ENCODE results near the gene CRADD. TPM values are rescaled to one million over a fixed set of nuclear protein-coding genes. Genes with fewer than 3 reads are reported as not detected.
A peak's percentile ranks its signal among the peaks of the same experiment; 100 is the strongest.
"Not testable (repeated sequence)": the region's sequence is repeated elsewhere in the genome, so short reads cannot be mapped to it uniquely, and the experiment has no call there.

CRADD gene
- total RNA-seq, 2 donors from 2014 or later: 11.9 to 12.2 TPM

DNA sequence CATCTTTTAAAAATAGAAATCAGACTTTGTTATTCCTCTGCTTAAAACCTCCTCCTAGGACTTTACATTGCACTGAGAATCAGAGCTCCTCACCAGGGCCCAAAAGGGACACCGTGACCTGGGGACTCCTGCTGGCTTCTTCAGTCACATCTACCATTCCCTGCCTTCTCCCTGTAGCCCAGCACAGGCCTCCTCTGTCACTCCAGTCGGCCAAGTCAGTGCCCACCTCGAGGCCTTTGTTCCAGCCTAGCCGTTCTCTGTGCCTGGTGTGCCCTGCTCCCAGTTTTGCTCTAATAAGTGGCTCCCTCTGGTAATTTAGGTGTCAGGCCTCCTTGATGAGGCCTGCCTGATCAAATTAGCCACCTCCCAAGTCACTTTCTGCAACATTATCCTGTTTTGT, 27.4 kb downstream of the CRADD start:
- H3K27me3 Mint-ChIP-seq: no peaks in the 10 kb centered on the region
- no peak for ATAC-seq
- H3K9me3 Mint-ChIP-seq: peaks cover 4% of the 10 kb centered on the region
- H3K4me1 Mint-ChIP-seq (ENCODE audit: low read depth in 2 of 2): peaks cover 7 to 11% of the 10 kb centered on the region in 2 donors
- no peak overlapping the region for H3K4me3 Mint-ChIP-seq
- H3K27ac Mint-ChIP-seq: peak overlapping the region in 1 of 2 donors; percentile 3
- DNase-seq (ENCODE audit: low spot score): no peak
- H3K36me3 Mint-ChIP-seq: peaks cover 5% of the 10 kb centered on the region

DNA sequence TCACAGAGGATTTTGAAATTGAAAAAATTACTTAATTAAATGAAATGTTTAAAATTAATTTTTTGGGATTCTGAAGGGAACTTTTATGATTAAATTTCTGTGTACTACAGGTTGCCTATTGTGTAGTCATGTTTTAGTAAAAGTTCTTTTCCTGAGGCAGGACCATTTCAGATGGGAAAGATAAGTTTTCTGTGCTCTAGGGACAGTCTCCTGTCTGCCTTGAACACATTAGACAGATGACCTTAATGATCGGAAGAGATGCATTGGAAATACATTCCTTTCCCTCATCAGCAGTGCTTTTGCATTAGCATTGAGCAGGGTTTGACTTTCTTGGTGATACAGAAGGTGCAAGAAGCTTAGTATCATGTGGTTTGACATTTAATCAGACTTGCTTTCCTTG, 28.1 kb downstream of the CRADD start:
- H3K4me3 Mint-ChIP-seq: no peak overlapping the region
- H3K27me3 Mint-ChIP-seq: no peaks in the 10 kb centered on the region
- peaks cover 10% of the 10 kb centered on the region for H3K36me3 Mint-ChIP-seq
- no peak for ATAC-seq
- no peak overlapping the region for H3K27ac Mint-ChIP-seq
- no peak for DNase-seq (ENCODE audit: low spot score)
- H3K9me3 Mint-ChIP-seq: peaks cover 7% of the 10 kb centered on the region
- H3K4me1 Mint-ChIP-seq (ENCODE audit: low read depth in 2 of 2): peaks cover 7 to 11% of the 10 kb centered on the region in 2 donors

DNA sequence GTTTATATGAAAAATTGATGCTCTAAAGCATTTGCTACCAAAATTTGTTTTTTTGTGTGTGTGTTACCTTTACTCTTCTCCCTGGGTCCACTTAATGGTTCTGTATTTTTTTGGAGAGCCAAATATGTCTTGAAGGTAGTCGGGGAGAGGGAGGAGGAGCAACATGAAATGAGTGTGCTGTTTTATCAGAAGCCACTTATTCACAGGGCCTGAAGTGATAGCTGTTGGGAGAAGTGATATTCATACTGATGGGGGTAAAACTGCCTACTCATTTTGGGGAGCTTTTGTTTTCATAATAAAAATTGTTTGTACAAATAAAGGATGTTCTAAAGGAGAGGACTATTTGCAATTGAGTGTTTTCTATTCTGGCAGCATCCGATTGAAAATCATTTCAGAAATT, 29.2 kb downstream of the CRADD start:
- ATAC-seq: no peak
- no peaks in the 10 kb centered on the region for H3K27me3 Mint-ChIP-seq
- DNase-seq (ENCODE audit: low spot score): no peak
- peaks cover 14% of the 10 kb centered on the region for H3K36me3 Mint-ChIP-seq
- H3K27ac Mint-ChIP-seq: no peak overlapping the region
- H3K4me3 Mint-ChIP-seq: no peak overlapping the region
- H3K4me1 Mint-ChIP-seq (ENCODE audit: low read depth in 2 of 2): peaks cover 10 to 11% of the 10 kb centered on the region in 2 donors
- peaks cover 7% of the 10 kb centered on the region for H3K9me3 Mint-ChIP-seq

DNA sequence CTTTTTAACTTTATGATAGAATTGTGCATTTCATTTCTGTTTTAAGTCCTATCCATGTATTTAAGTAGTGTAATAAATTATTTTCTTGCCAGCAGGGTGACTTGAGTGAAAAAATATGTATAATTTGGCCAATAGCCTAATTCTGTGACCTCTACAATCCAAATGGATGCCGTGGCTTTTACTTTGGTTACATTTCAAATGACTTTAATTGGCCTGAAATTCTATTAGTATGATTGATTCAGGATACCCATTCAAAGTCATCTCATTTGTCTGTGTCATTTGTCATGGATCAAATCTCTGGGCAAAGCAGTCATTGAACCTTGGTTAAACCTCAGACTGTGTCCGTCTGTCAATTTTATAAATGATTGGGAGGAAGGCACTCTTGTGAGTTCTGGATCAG, 29.6 kb downstream of the CRADD start:
- Mint-ChIP-seq H3K4me3 (no peak overlapping the region), H3K9me3 (peaks cover 7% of the 10 kb centered on the region)
- no peak for ATAC-seq

DNA sequence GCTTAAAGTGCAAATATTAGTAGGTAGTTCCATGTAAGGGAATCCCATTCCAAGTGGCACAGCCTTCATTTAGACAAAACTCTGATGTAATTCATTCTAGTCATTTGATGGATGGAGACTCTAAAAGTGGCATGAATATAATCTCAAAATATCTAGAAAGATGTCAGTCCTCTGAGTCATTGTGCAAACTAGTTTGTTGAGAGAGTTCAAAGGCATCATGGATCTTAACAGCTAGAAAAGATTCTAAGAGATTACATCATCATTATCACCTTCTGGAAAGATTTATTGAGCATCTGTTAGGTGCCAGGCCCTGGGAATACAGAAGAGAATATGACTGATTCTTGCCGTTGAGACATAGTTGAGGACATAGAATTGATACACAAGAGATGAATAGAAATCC, 30.7 kb downstream of the CRADD start:
- Mint-ChIP-seq H3K4me1 (ENCODE audit: low read depth in 2 of 2) (peaks cover 11 to 17% of the 10 kb centered on the region in 2 donors), H3K36me3 (peaks cover 18% of the 10 kb centered on the region), H3K4me3 (no peak overlapping the region), H3K27ac (no peak overlapping the region), H3K27me3 (no peaks in the 10 kb centered on the region), H3K9me3 (peaks cover 7% of the 10 kb centered on the region)
- ATAC-seq (no peak), DNase-seq (ENCODE audit: low spot score) (no peak)

More for the DNA sequence above, 29.6 kb downstream of the CRADD start:
- Mint-ChIP-seq H3K36me3 (peaks cover 18% of the 10 kb centered on the region), H3K27me3 (no peaks in the 10 kb centered on the region), H3K4me1 (ENCODE audit: low read depth in 2 of 2) (peaks cover 11% of the 10 kb centered on the region in 2 donors), H3K27ac (no peak overlapping the region)
- DNase-seq (ENCODE audit: low spot score): no peak

DNA sequence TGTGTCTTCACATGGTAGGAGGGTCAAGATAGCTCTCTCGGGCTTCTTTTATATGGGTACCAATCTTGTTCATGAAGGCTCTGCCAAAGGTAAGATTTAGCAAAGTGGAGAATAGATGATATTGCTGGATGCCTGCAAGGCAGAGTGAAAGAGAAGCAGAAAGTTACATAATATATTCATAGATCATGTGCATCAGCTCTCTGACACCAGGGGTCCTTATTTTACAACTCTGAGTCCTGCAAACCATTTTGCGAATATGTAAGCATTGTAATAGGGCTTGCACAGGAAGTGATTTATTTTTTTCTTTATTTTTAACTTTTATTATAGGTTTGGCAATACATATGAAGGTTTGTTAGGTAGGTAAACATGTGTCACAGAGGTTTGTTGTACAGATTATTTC, 31.8 kb downstream of the CRADD start:
- Mint-ChIP-seq H3K27ac (no peak overlapping the region), H3K9me3 (peaks cover 7% of the 10 kb centered on the region), H3K4me3 (no peak overlapping the region), H3K27me3 (no peaks in the 10 kb centered on the region), H3K4me1 (ENCODE audit: low read depth in 2 of 2) (peaks cover 11 to 17% of the 10 kb centered on the region in 2 donors), H3K36me3 (peaks cover 18% of the 10 kb centered on the region)
- DNase-seq (ENCODE audit: low spot score) (no peak), ATAC-seq (no peak)

DNA sequence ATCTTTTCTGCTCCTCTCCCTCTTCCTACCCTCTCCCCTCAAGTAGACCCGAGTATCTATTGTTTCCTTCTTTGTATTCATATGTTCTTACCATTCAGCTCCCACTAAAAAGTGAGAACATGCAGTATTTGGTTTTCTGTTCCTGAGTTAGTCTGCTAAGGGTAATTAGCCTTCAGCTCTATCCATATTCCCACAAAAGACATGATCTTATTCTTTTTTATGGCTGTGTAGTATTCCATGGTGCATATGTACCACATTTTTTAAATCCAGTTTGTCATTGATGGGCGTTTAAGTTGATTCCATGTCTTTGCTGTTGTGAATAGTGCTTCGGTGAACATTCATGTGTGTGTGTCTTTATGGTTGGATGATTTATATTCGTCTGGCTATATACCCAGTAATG, 32.2 kb downstream of the CRADD start:
- peaks cover 18% of the 10 kb centered on the region for H3K36me3 Mint-ChIP-seq
- no peak overlapping the region for H3K27ac Mint-ChIP-seq
- H3K27me3 Mint-ChIP-seq: no peaks in the 10 kb centered on the region
- peaks cover 7 to 15% of the 10 kb centered on the region in 2 donors for H3K4me1 Mint-ChIP-seq (ENCODE audit: low read depth in 2 of 2)
- ATAC-seq (no peak), DNase-seq (ENCODE audit: low spot score) (no peak)
- peaks cover 7% of the 10 kb centered on the region for H3K9me3 Mint-ChIP-seq
- no peak overlapping the region for H3K4me3 Mint-ChIP-seq

DNA sequence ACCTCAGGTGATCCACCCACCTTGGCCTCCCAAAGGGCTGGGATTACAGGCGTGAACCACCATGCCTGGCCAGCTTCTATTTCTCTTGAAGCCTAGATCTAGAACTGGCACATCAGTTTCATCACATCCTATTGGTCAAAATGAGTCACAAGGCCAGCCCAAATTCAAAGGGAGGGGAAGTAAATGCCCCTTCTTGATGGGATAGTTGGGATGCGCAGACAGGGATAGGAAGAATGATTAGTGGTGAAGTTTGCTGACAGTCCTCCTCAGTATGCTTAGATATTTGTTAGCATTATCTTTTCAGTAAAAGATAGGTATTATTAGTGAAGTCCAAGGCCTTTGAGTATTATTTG, 33.4 kb downstream of the CRADD start:
- no peak for ATAC-seq
- H3K27ac Mint-ChIP-seq: no peak overlapping the region
- H3K4me3 Mint-ChIP-seq: no peak overlapping the region
- no peaks in the 10 kb centered on the region for H3K27me3 Mint-ChIP-seq
- H3K9me3 Mint-ChIP-seq: peaks cover 7% of the 10 kb centered on the region
- H3K4me1 Mint-ChIP-seq (ENCODE audit: low read depth in 2 of 2): peaks cover 10 to 16% of the 10 kb centered on the region in 2 donors
- H3K36me3 Mint-ChIP-seq: peaks cover 18% of the 10 kb centered on the region
- no peak for DNase-seq (ENCODE audit: low spot score)

DNA sequence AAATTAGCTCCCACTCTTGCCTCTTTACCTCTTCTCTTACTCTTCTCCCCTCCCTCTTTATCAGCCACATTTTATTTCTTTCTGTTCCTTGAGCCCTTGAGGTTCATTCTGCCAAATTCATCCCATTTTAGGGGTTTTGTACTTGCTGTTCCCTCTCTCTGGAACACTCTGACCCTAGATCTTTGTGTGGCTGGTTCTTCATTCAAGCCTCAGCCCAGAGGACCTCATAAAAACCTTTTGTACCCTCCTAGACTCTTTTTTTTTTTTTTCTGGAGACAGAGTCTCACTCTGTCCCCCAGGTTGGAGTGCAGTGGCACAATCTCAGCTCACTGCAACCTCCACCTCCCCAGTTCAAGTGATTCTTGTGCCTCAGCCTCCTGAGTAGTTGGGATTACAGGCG, 34.3 kb downstream of the CRADD start:
- ATAC-seq; DNase-seq (ENCODE audit: low spot score); H3K9me3 Mint-ChIP-seq; H3K4me3 Mint-ChIP-seq; H3K27ac Mint-ChIP-seq; H3K27me3 Mint-ChIP-seq: not testable (repeated sequence)
- peaks cover 10 to 16% of the 10 kb centered on the region in 2 donors for H3K4me1 Mint-ChIP-seq (ENCODE audit: low read depth in 2 of 2)
- peaks cover 18% of the 10 kb centered on the region for H3K36me3 Mint-ChIP-seq

DNA sequence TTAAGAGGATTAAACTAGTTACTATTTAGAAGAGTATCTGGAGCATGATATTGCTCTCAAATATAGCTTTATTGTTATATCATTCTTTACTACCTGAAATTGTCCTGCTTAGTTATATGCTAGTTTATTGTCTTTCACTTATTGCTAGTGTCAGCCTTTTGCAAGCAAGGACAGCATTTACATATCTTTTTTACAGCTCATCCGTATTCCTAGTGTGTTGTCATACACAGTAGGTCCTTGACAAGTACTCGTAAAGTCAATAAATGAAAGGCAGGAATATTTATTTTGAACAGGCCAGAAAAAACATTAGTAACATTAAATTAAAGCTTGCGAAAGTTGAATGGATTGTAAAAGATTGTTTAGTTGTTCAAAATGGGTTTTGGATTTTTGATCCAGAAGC, 35.0 kb downstream of the CRADD start:
- DNase-seq (ENCODE audit: low spot score) (no peak), ATAC-seq (no peak)
- H3K4me3 Mint-ChIP-seq: no peak overlapping the region
- peaks cover 10 to 16% of the 10 kb centered on the region in 2 donors for H3K4me1 Mint-ChIP-seq (ENCODE audit: low read depth in 2 of 2)
- H3K36me3 Mint-ChIP-seq: peaks cover 18% of the 10 kb centered on the region
- no peaks in the 10 kb centered on the region for H3K27me3 Mint-ChIP-seq
- peak overlapping the region in 1 of 2 donors; percentile 13 for H3K27ac Mint-ChIP-seq
- peaks cover 7% of the 10 kb centered on the region for H3K9me3 Mint-ChIP-seq

DNA sequence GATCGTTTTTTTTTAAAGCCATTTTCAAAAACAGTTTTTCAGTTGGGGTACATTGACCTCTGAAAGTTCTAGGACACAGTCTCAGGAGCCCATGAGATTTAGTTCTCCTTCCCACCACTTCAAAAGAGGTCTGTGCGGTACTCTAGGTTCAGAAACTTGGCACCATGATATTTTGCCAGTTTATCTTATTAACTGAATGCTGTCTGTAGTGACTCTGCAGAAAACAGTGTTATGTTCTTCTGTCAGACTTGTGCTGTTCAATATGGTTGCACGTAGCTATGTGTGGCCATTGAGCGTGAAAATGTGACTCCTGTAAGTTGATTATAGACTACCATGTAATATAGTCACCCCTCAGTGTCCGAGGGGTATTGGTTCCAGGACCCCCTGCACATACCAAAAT, 35.9 kb downstream of the CRADD start:
- no peaks in the 10 kb centered on the region for H3K27me3 Mint-ChIP-seq
- peaks cover 18% of the 10 kb centered on the region for H3K36me3 Mint-ChIP-seq
- peaks cover 10 to 19% of the 10 kb centered on the region in 2 donors for H3K4me1 Mint-ChIP-seq (ENCODE audit: low read depth in 2 of 2)
- no peak for ATAC-seq
- H3K4me3 Mint-ChIP-seq: no peak overlapping the region
- no peak overlapping the region for H3K27ac Mint-ChIP-seq
- peaks cover 7% of the 10 kb centered on the region for H3K9me3 Mint-ChIP-seq
- no peak for DNase-seq (ENCODE audit: low spot score)

DNA sequence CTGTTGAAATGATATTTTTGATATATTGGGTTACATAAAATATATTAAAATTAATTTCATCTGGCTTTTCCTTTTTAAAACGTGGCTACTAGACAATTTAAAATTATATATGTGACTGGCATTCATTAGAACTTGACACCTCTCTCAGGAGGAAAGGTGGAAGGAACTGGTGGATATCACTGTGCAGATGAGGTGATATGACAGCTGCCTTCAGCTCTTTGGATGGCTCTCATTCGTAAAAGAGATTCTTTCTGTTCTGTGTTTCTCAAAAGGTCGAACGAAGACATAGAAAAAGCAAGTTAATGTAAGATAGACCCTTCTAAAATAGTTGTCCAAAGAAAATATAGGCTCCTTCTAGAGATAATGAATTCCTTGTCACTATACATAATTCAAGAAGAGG, 36.6 kb downstream of the CRADD start:
- no peaks in the 10 kb centered on the region for H3K27me3 Mint-ChIP-seq
- DNase-seq (ENCODE audit: low spot score) (no peak), ATAC-seq (no peak)
- no peak overlapping the region for H3K27ac Mint-ChIP-seq
- H3K36me3 Mint-ChIP-seq: peaks cover 18% of the 10 kb centered on the region
- no peak overlapping the region for H3K4me3 Mint-ChIP-seq
- peaks cover 10 to 16% of the 10 kb centered on the region in 2 donors for H3K4me1 Mint-ChIP-seq (ENCODE audit: low read depth in 2 of 2)
- peaks cover 7% of the 10 kb centered on the region for H3K9me3 Mint-ChIP-seq

DNA sequence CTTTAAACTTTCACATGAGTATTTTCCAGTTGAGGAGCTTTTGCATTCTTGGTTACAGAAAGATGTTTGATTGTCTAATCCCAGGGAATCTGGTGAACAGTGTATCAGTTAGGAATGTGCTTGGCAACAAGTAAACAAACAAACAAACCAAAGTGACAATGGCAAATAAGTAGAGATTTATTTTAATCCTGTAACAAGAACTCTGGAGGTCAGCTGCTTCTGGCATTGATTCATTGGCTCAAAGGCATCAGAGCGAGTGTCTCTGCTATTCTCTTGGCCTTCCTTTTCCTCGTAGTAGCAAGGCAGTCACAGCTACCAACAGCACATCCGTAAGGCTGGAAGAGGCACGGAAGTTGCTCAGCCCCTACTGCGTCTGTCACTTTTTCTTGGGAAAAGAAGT, 37.2 kb downstream of the CRADD start:
- Mint-ChIP-seq H3K4me1 (ENCODE audit: low read depth in 2 of 2) (peaks cover 10 to 16% of the 10 kb centered on the region in 2 donors), H3K27me3 (no peaks in the 10 kb centered on the region)

DNA sequence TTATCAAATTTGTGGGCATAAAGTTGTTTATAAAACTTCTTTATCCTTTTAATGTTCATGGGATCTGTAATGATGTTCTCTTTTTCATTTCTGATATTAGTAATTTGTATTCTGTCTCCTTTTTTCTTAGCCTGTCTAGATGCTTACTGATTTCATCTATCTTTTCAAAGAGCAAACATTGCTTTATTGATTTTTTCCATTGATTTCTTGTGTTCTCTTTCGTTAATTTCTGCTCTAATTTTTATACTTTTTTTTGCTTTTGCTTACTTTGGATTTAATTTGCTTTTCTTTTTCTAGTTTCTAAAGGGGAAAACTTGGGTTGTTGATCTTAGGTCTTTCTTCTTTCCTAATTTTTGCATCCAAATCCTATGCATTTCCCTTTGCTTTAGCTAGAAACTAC, 42.5 kb downstream of the CRADD start:
- Mint-ChIP-seq H3K4me1 (ENCODE audit: low read depth in 2 of 2) (peaks cover 7 to 12% of the 10 kb centered on the region in 2 donors), H3K9me3 (peaks cover 7% of the 10 kb centered on the region), H3K27me3 (no peaks in the 10 kb centered on the region), H3K27ac (no peak overlapping the region), H3K36me3 (peaks cover 17% of the 10 kb centered on the region), H3K4me3 (no peak overlapping the region)
- ATAC-seq (no peak), DNase-seq (ENCODE audit: low spot score) (no peak)

More for the DNA sequence above, 37.2 kb downstream of the CRADD start:
- DNase-seq (ENCODE audit: low spot score) (no peak), ATAC-seq (no peak)
- Mint-ChIP-seq H3K9me3 (peaks cover 6% of the 10 kb centered on the region), H3K36me3 (peaks cover 15% of the 10 kb centered on the region), H3K4me3 (no peak overlapping the region), H3K27ac (no peak overlapping the region)

DNA sequence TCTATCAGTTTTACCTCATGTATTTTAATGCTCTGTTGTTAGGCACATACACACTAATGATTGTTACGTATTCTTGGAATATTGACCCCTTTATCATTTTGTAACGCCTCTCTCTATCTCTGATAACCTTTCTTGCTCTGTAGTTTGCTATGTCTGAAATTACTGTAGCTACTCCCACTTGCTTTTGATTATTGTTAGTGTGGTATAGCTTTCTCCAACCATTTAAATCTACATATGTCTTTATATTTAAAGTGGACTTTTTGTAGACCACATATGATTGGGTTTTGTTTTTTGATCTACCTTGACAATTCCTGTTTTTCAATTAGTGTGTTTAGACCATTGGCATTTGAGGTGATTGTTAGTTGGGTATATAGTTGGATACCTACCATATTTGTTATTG, 43.4 kb downstream of the CRADD start:
- no peak for DNase-seq (ENCODE audit: low spot score)
- Mint-ChIP-seq H3K4me3 (no peak overlapping the region), H3K9me3 (peaks cover 7% of the 10 kb centered on the region), H3K27ac (no peak overlapping the region), H3K4me1 (ENCODE audit: low read depth in 2 of 2) (peaks cover 0 to 9% of the 10 kb centered on the region in 2 donors), H3K27me3 (no peaks in the 10 kb centered on the region), H3K36me3 (peaks cover 17% of the 10 kb centered on the region)
- ATAC-seq: no peak
